Trophoblast cell (in vitro differentiated cells and primary cell): ENCODE data around the gene ITGB5.

Experiments used
- DNase-seq, 2 donors: peaks; one replicate each; pipeline ENCODE4 v3.0.0-alpha.2; 2016
- H2AFZ ChIP-seq: 2 replicates; pipeline ENCODE4 v1.6.1; 2013; ENCODE audit warnings: low read length, moderate library complexity, mild to moderate bottlenecking; ENCODE audit not compliant: insufficient read depth, poor library complexity
- H2AK5ac ChIP-seq: 2 replicates; pipeline ENCODE4 v1.6.1; 2013; ENCODE audit warnings: mild to moderate bottlenecking, low read length
- H2BK120ac ChIP-seq: 2 replicates; pipeline ENCODE4 v1.6.1; 2013; ENCODE audit warnings: low read length, mild to moderate bottlenecking, moderate library complexity; ENCODE audit not compliant: insufficient read depth, poor library complexity
- H2BK12ac ChIP-seq: 2 replicates; pipeline ENCODE4 v1.6.1; 2013; ENCODE audit warnings: mild to moderate bottlenecking, low read length, moderate library complexity
- H2BK5ac ChIP-seq: 2 replicates; pipeline ENCODE4 v1.6.1; 2013; ENCODE audit warnings: low read length, low read depth, moderate library complexity, mild to moderate bottlenecking; ENCODE audit not compliant: poor library complexity
- H3K14ac ChIP-seq: 2 replicates; pipeline ENCODE4 v1.6.1; 2013; ENCODE audit warnings: mild to moderate bottlenecking, low read length
- H3K18ac ChIP-seq: 2 replicates; pipeline ENCODE4 v1.6.1; 2013; ENCODE audit warnings: mild to moderate bottlenecking, low read length
- H3K23ac ChIP-seq: 2 replicates; pipeline ENCODE4 v1.6.1; 2013; ENCODE audit warnings: low read length
- H3K27ac ChIP-seq: 2 replicates; pipeline ENCODE4 v1.5.1; 2013; ENCODE audit warnings: low read depth, mild to moderate bottlenecking, inconsistent platforms, low read length, moderate library complexity
- H3K27me3 ChIP-seq: 2 replicates; pipeline ENCODE4 v1.6.1; 2013; ENCODE audit warnings: inconsistent platforms, mild to moderate bottlenecking, low read length, moderate library complexity; ENCODE audit not compliant: insufficient read depth
- H3K36me3 ChIP-seq, 2 experiments: 1 replicate in 1 of 2; 2 replicates in 1 of 2; pipeline ENCODE4 v1.6.1; 2013; ENCODE audit warnings: low read length in 2 of 2, mild to moderate bottlenecking in 2 of 2, moderate library complexity in 1 of 2; ENCODE audit not compliant: insufficient read depth in 2 of 2, control insufficient read depth in 1 of 2
- H3K4ac ChIP-seq: 2 replicates; pipeline ENCODE4 v1.6.1; 2013; ENCODE audit warnings: low read depth, mild to moderate bottlenecking, low read length, moderate library complexity
- H3K4me1 ChIP-seq, 2 experiments: 1 replicate in 1 of 2; 2 replicates in 1 of 2; pipeline ENCODE4 v1.6.1; 2013; ENCODE audit warnings: low read length in 2 of 2, mild to moderate bottlenecking in 2 of 2, moderate library complexity in 1 of 2; ENCODE audit not compliant: insufficient read depth in 2 of 2, control insufficient read depth in 1 of 2
- H3K4me2 ChIP-seq: 2 replicates; pipeline ENCODE4 v1.6.1; 2013; ENCODE audit warnings: inconsistent platforms, mild to moderate bottlenecking, low read length, moderate library complexity
- H3K4me3 ChIP-seq: 2 replicates; pipeline ENCODE4 v1.5.1; 2013; ENCODE audit warnings: mild to moderate bottlenecking, low read depth, low read length, inconsistent platforms
- H3K79me1 ChIP-seq: one replicate; pipeline ENCODE4 v1.6.1; 2013; ENCODE audit warnings: low read length
- H3K79me2 ChIP-seq: 2 replicates; pipeline ENCODE4 v1.6.1; 2013; ENCODE audit warnings: low read length, mild to moderate bottlenecking; ENCODE audit not compliant: control insufficient read depth, insufficient read depth, poor library complexity
- H3K9ac ChIP-seq: 2 replicates; pipeline ENCODE4 v1.6.1; 2013; ENCODE audit warnings: mild to moderate bottlenecking, low read length
- H3K9me3 ChIP-seq: 2 replicates; pipeline ENCODE4 v1.6.1; 2013; ENCODE audit warnings: low read depth, mild to moderate bottlenecking, control low read depth, inconsistent platforms, low read length; ENCODE audit not compliant: insufficient read depth
- H4K12ac ChIP-seq: 2 replicates; pipeline ENCODE4 v1.6.1; 2013; ENCODE audit warnings: low read depth, mild to moderate bottlenecking, low read length, moderate library complexity
- H4K8ac ChIP-seq: 2 replicates; pipeline ENCODE4 v1.6.1; 2013; ENCODE audit warnings: low read depth, mild to moderate bottlenecking, low read length, moderate library complexity
- H4K91ac ChIP-seq: one replicate; pipeline ENCODE4 v1.6.1; 2013; ENCODE audit warnings: low read depth, mild to moderate bottlenecking, low read length, moderate library complexity
- WGBS: extraction: QIAGEN DNeasy Blood & Tissue Kit; methylation state at CpG from one replicate; pipeline ENCODE4 v1.1.7; 2013; ENCODE audit warnings: missing lambda C conversion rate; ENCODE audit not compliant: insufficient read length, insufficient coverage; ENCODE audit errors: extremely low coverage; 5-methylcytosine and 5-hydroxymethylcytosine counted together

ITGB5 gene

DNA sequence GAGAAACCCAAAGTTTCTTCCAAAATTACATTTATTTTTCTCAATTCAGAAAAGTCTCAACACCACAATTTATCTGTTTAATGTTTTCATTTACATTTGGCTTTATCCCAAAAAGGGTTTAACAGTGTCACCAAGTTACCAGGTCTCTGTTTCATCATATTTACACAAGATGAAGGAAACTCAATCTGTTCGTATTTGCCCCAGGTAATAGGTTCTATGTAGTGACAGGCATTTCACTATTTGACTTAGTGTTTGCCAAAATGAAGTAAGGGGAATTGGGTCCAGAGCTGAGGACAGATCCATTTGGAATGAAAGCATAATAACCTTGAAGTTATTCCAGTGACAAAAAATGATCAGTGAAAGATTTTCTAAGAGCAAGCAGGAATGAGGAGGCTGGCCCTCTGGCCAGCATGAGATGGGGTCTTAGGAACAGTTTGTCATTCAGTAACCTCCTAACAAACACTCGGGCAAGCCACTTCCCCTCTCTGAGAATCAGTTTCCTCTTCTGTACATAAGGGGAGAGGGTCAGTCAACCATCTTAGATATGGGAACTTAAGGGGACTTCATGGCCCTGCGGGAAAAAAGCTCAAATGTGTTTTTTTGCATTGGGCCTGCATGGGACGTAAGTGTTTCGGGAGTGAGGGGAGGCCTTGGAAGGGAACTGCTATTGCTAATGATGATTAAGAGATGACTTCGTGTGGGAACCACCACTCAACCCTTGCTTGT lies 125.1 kb downstream of the ITGB5 start:
- Histone ChIP-seq H4K91ac (peak overlapping the region; percentile 62), H3K4me1 (peaks cover 37 to 42% of the 10 kb centered on the region in 2 experiments), H3K4me2 (no peak overlapping the region), H3K9ac (no peak overlapping the region), H2BK12ac (peak overlapping the region; percentile 61), H4K8ac (no peak overlapping the region), H3K9me3 (peaks cover 2% of the 10 kb centered on the region), H3K27ac (peak overlapping the region; percentile 11), H3K18ac (peak overlapping the region; percentile 21), H3K23ac (no peak overlapping the region), H2BK5ac (peak overlapping the region; percentile 44), H3K79me2 (peaks cover 12% of the 10 kb centered on the region), H2AFZ (no peak overlapping the region), H3K14ac (peak overlapping the region; percentile 18), H3K27me3 (no peaks in the 10 kb centered on the region), H3K4ac (no peak overlapping the region), H3K4me3 (no peak overlapping the region), H4K12ac (no peak overlapping the region), H3K79me1 (peaks cover 30% of the 10 kb centered on the region), H3K36me3 (peaks cover 29 to 31% of the 10 kb centered on the region in 2 experiments), H2BK120ac (peak overlapping the region; percentile 69), H2AK5ac (no peak overlapping the region)
- DNase-seq, result no peak
- no CpG with 5 or more reads among the region's 6 CpGs for WGBS

DNA sequence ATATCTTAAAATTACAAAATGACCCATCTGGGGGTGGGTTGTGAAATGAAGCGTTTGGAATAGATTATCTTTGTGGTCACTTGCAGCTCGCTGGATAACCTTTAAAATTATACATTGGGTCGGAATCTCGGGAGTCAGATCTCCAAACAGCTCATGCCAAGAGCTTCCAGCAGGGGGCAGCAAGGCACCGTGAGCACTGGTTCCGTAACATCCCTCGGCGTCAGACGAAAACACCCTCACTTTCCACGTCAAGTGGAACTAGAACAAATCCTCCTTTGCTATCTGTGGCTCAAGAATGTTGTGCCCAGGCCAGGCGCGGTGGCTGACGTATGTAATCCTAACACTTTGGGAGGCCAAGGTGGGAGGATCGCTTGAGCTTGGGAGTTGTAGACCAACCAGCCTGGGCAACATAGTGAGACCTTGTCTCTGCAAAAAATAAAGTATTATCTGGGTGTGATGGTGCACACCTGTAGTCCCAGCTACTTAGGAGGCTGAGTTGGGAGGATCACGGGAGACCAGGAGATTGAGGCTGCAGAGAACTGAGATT lies 125.8 kb downstream of the ITGB5 start:
- Histone ChIP-seq H2AFZ (no peak overlapping the region), H3K27ac (no peak overlapping the region), H3K4me1 (peaks cover 32 to 37% of the 10 kb centered on the region in 2 experiments), H3K4me3 (no peak overlapping the region), H3K79me1 (peaks cover 26% of the 10 kb centered on the region), H3K36me3 (peaks cover 24% of the 10 kb centered on the region in 2 experiments), H3K9me3 (peaks cover 2% of the 10 kb centered on the region), H3K4me2 (no peak overlapping the region), H3K27me3 (no peaks in the 10 kb centered on the region), H3K4ac (no peak overlapping the region), H3K9ac (no peak overlapping the region), H4K8ac (no peak overlapping the region), H3K18ac (no peak overlapping the region), H2BK12ac (no peak overlapping the region), H2BK120ac (peak overlapping the region; percentile 0), H3K23ac (no peak overlapping the region), H2BK5ac (no peak overlapping the region), H3K14ac (no peak overlapping the region), H3K79me2 (peaks cover 12% of the 10 kb centered on the region), H4K12ac (no peak overlapping the region), H4K91ac (peak overlapping the region; percentile 26), H2AK5ac (no peak overlapping the region)
- no CpG with 5 or more reads among the region's 15 CpGs for WGBS
- DNase-seq, result peak; percentile 70 to 94

DNA sequence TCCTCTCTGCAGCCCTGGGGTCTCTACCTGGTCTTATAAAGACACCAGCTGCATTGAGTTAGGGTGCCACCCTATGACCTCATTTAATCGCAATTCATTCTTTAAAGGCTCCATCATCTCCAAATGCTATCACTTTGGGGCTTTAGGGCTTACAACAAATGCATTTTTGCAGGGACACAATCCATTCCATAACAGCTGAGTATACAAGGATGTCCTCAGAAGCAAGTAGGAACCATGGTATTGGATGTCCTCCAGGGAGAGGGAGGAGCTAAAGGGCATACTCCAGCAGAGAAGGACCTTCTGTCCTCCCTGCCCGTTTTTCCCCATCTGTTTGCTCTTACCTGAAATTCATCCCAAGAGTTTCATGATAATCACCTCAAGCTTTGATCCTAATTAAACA lies 126.6 kb downstream of the ITGB5 start:
- no peaks in the 10 kb centered on the region for H3K27me3 ChIP-seq
- H3K27ac ChIP-seq, result no peak overlapping the region
- no CpG with 5 or more reads among the region's 2 CpGs for WGBS
- no peak overlapping the region for H3K4me2 ChIP-seq
- no peak overlapping the region for H3K4ac ChIP-seq
- no peak overlapping the region for H3K18ac ChIP-seq
- H2AK5ac ChIP-seq, result no peak overlapping the region
- H2AFZ ChIP-seq, result no peak overlapping the region
- peaks cover 2% of the 10 kb centered on the region for H3K9me3 ChIP-seq
- no peak overlapping the region for H3K23ac ChIP-seq
- H3K36me3 ChIP-seq, result peaks cover 17 to 18% of the 10 kb centered on the region in 2 experiments
- no peak overlapping the region for H3K9ac ChIP-seq
- no peak overlapping the region for H4K91ac ChIP-seq
- H3K79me2 ChIP-seq, result peaks cover 12% of the 10 kb centered on the region
- H3K79me1 ChIP-seq, result peaks cover 26% of the 10 kb centered on the region
- H3K4me1 ChIP-seq, result peaks cover 32 to 37% of the 10 kb centered on the region in 2 experiments
- no peak overlapping the region for H2BK12ac ChIP-seq
- H3K14ac ChIP-seq, result no peak overlapping the region
- no peak overlapping the region for H4K12ac ChIP-seq
- no peak overlapping the region for H4K8ac ChIP-seq
- H2BK5ac ChIP-seq, result no peak overlapping the region
- DNase-seq, result no peak
- H2BK120ac ChIP-seq, result no peak overlapping the region
- no peak overlapping the region for H3K4me3 ChIP-seq

DNA sequence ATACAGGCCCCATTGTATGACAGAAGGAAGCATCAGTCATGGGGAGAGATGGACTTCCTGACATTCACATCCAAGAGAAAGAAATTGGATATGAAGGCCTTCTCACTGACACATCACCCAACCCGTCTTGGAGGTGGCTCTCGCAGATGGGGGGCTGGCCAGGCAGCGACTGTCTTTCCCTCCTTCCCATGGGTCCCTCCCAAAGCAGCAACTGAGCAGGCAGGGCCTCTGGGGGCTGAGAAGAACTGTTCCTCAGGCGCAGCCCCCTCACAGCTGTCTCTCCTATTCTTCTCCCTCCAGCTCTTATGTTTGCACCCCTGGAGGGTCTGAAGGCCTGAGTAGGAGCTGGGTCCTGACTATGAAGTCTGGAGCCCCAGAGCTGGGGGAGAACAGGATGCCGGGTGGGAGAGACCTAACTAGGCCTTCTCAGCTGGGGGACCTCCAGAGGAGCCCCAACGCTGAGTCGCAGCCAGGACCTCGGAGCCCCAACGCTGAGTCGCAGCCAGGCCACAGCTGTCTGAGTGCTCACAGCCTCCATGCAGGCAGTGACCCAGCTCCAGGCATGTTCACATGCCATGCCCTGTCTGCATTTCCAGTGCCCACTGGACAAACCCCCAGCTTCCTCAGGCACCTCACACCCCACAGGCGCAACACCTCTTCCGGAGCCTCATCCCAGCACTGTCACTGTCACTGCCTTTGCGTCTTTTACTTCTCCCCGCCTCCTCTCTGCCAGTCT lies 127.3 kb downstream of the ITGB5 start:
- no peak overlapping the region for H3K9ac ChIP-seq
- H4K91ac ChIP-seq, result no peak overlapping the region
- no peaks in the 10 kb centered on the region for H3K27me3 ChIP-seq
- no peak overlapping the region for H2BK120ac ChIP-seq
- peaks cover 25 to 29% of the 10 kb centered on the region in 2 experiments for H3K4me1 ChIP-seq
- H3K79me1 ChIP-seq, result peaks cover 20% of the 10 kb centered on the region
- H3K14ac ChIP-seq, result peak overlapping the region; percentile 34
- H3K27ac ChIP-seq, result no peak overlapping the region
- no peak overlapping the region for H3K4me3 ChIP-seq
- H3K79me2 ChIP-seq, result peaks cover 11% of the 10 kb centered on the region
- no peak overlapping the region for H3K23ac ChIP-seq
- peak overlapping the region; percentile 6 for H3K18ac ChIP-seq
- H2BK12ac ChIP-seq, result peak overlapping the region; percentile 41
- H3K9me3 ChIP-seq, result no peaks in the 10 kb centered on the region
- no peak for DNase-seq
- H2BK5ac ChIP-seq, result no peak overlapping the region
- H4K12ac ChIP-seq, result no peak overlapping the region
- no peak overlapping the region for H2AFZ ChIP-seq
- peaks cover 10 to 13% of the 10 kb centered on the region in 2 experiments for H3K36me3 ChIP-seq
- no peak overlapping the region for H3K4ac ChIP-seq
- H2AK5ac ChIP-seq, result no peak overlapping the region
- no CpG with 5 or more reads among the region's 14 CpGs for WGBS
- no peak overlapping the region for H4K8ac ChIP-seq
- H3K4me2 ChIP-seq, result no peak overlapping the region
